ENCODE results near the gene ALOX15B. TPM values are rescaled to one million over a fixed set of nuclear protein-coding genes. Genes with fewer than 3 reads are reported as not detected.

Gene ALOX15B
- total RNA-seq, 4 donors from 2014 or later = 0.15 to 1.0 (median 0.69) TPM

DNA sequence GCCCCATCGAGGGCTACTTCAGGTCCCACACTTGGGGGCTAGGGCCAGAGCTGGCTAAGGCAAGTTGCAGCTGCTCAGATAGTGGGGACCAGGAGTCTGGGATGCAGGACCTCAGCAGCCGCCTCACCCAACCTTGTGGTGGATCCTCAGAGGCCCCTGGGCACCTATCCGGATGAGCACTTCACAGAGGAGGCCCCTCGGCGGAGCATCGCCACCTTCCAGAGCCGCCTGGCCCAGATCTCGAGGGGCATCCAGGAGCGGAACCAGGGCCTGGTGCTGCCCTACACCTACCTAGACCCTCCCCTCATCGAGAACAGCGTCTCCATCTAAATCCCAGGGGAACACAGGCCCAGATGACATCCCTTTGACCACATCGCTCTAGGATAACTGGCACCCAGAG is 9.4 kb downstream of the ALOX15B start:
- DNase-seq (no peak), ATAC-seq (no peak)
- no peak overlapping the region for H3K27ac ChIP-seq
- H3K36me3 ChIP-seq = no peaks in the 10 kb centered on the region
- H3K4me1 ChIP-seq = no peaks in the 10 kb centered on the region
- TF ChIP-seq, protein P1, sequence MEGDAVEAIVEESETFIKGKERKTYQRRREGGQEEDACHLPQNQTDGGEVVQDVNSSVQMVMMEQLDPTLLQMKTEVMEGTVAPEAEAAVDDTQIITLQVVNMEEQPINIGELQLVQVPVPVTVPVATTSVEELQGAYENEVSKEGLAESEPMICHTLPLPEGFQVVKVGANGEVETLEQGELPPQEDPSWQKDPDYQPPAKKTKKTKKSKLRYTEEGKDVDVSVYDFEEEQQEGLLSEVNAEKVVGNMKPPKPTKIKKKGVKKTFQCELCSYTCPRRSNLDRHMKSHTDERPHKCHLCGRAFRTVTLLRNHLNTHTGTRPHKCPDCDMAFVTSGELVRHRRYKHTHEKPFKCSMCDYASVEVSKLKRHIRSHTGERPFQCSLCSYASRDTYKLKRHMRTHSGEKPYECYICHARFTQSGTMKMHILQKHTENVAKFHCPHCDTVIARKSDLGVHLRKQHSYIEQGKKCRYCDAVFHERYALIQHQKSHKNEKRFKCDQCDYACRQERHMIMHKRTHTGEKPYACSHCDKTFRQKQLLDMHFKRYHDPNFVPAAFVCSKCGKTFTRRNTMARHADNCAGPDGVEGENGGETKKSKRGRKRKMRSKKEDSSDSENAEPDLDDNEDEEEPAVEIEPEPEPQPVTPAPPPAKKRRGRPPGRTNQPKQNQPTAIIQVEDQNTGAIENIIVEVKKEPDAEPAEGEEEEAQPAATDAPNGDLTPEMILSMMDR (IDR thresholded peaks at IDR 0.05 in 4 of 5, conservative IDR thresholded peaks at IDR 0.05 in 1 of 5) = no peak
- no peak for TF ChIP-seq POLR2A (IDR thresholded peaks at IDR 0.05)
- in situ Hi-C loops (cut with MboI; ENCODE audit: low sequenced_read_pairs in 4 of 4) = no loop called here
- H3K27me3 ChIP-seq = no peaks in the 10 kb centered on the region
- H3K9me3 ChIP-seq = no peaks in the 10 kb centered on the region
- no peak overlapping the region for H3K4me3 ChIP-seq
- intact Hi-C loops (cut with DNase I; ENCODE audit: low total_unique reads) = no loop called here

DNA sequence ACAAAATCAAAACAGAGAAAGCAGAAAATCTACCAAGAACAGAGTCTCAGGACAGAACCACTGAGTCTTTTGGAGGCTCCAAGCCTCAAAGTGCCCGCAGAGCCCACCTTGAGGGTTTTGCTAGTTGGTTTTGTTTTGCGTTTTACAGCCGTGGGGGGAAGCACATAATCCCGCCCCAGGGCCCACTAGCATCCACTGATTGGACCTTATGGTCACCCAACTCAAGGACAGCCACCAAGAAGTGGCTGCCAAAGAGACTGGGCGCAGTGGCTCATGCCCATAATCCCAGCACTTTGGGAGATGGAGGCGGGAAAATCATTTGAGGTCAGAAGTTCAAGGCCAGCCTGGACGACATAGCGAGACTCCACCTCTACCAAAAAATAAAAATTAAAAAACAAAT is 9.9 kb downstream of the ALOX15B start:
- intact Hi-C loops (cut with DNase I; ENCODE audit: low total_unique reads) = no loop called here
- no peak for ATAC-seq
- H3K4me1 ChIP-seq = no peaks in the 10 kb centered on the region
- in situ Hi-C loops (cut with MboI; ENCODE audit: low sequenced_read_pairs in 4 of 4) = no loop called here
- H3K36me3 ChIP-seq = no peaks in the 10 kb centered on the region
- H3K4me3 ChIP-seq = no peak overlapping the region
- H3K9me3 ChIP-seq = no peaks in the 10 kb centered on the region
- no peak overlapping the region for H3K27ac ChIP-seq
- DNase-seq = no peak
- H3K27me3 ChIP-seq = no peaks in the 10 kb centered on the region
- TF ChIP-seq, protein P1 (IDR thresholded peaks at IDR 0.05 in 4 of 5, conservative IDR thresholded peaks at IDR 0.05 in 1 of 5) = no peak
- no peak for TF ChIP-seq POLR2A (IDR thresholded peaks at IDR 0.05)

DNA sequence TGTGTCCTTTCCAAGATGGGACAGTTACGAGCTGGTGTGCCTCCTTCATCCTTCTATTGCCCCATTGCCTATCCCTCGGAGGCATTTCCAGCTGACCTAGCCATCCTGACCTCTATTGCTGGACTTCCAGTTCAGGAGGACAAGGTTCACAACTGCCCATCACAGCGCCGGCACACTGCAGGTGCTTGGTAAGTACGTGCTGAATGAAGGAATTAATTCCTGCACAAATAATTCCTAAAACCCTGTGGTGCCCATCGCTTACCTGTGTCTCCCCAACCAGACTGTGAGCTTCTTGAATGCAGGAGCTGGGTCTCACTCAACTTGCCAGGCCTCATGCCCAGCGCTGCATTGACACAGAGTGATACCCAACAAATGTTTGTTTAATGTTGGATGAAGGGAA is 13.0 kb downstream of the ALOX15B start:
- H3K9me3 ChIP-seq = no peaks in the 10 kb centered on the region
- no peak overlapping the region for H3K4me3 ChIP-seq
- no peaks in the 10 kb centered on the region for H3K4me1 ChIP-seq
- H3K27ac ChIP-seq = no peak overlapping the region
- no peaks in the 10 kb centered on the region for H3K27me3 ChIP-seq
- no peaks in the 10 kb centered on the region for H3K36me3 ChIP-seq
- DNase-seq = no peak
- intact Hi-C loops (cut with DNase I; ENCODE audit: low total_unique reads) (loop anchor here (10.0 kb wide), 2 partner anchors 167 to 307 kb away; partner anchors contain the start of gene CHD3), in situ Hi-C loops (cut with MboI; ENCODE audit: low sequenced_read_pairs in 4 of 4) (no loop called here)
- ATAC-seq = no peak
- TF ChIP-seq, protein P1 (IDR thresholded peaks at IDR 0.05 in 4 of 5, conservative IDR thresholded peaks at IDR 0.05 in 1 of 5) = no peak
- TF ChIP-seq POLR2A (IDR thresholded peaks at IDR 0.05) = no peak

DNA sequence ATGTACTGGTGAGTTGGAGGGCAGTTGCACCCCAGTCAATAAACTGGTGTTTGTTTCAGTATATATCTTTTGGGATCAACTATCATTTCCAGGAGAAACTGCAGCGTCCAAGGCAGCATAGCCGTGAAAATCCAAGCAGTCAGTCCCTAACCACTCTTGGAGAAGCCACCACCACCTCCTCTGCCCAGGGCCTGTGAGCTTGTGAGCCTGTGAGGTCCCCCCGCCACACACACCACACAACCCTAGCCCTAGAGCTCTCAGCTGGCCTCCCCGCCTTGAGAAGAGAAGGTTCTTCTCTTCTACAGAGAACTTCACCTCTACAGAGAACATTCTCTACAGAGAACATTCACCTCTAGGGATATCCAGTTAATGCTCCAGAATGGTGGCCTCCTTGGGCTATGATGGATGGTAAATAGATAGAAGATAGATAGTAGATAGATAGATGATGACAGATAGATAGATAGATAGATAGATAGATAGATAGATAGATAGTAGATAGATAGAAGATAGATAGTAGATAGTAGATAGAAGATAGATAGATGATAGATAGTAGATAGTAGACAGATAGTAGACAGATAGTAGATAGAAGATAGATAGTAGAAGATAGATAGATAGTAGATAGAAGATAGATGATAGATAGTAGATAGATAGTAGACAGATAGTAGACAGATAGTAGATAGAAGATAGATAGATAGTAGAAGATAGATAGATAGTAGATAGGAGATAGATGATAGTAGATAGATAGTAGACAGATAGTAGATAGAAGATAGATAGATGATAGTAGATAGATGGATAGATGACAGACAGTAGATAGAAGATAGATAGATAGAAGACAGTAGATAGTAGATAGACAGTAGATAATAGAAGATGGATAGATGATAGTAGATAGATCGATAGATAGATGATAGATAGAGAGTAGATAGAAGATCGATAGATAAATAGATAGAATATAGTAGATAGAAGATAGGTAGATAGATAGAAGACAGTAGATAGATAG is 13.7 kb downstream of the ALOX15B start:
- Histone ChIP-seq H3K36me3 (no peaks in the 10 kb centered on the region), H3K27ac (no peak overlapping the region), H3K4me1 (no peaks in the 10 kb centered on the region), H3K4me3 (no peak overlapping the region), H3K9me3 (no peaks in the 10 kb centered on the region), H3K27me3 (no peaks in the 10 kb centered on the region)
- in situ Hi-C loops (cut with MboI; ENCODE audit: low sequenced_read_pairs in 4 of 4) = no loop called here
- no peak for ATAC-seq
- DNase-seq = no peak
- intact Hi-C loops (cut with DNase I; ENCODE audit: low total_unique reads) = loop anchor here (10.0 kb wide), 2 partner anchors 168 to 308 kb away; partner anchors contain the start of gene CHD3
- no peak for TF ChIP-seq POLR2A (IDR thresholded peaks at IDR 0.05)
- TF ChIP-seq, protein P1 (IDR thresholded peaks at IDR 0.05 in 4 of 5, conservative IDR thresholded peaks at IDR 0.05 in 1 of 5) = no peak

All from gastrocnemius medialis (tissue), 4 donors.